ENCODE measurements around the gene VIM. TPM values are rescaled to one million over a fixed set of nuclear protein-coding genes. Genes with fewer than 3 reads are reported as not detected.

Gene VIM
- total and polyA plus RNA-seq, 10 of the 15 experiments (the other 5 are each of a cell fraction or from before 2014, with no cell fraction given): 44.2 to 287 (median 188) TPM

GRCh38 chr10:17222329-17222728, 5.7 kb upstream of the VIM start:
- no peak overlapping the region for H2AFZ ChIP-seq (ENCODE audit: control insufficient read depth, low read depth, low read length)
- H3K36me3 ChIP-seq (ENCODE audit: control insufficient read depth in 2 of 2, insufficient read depth in 2 of 2, low read length in 1 of 2): no peaks in the 10 kb centered on the region
- H3K4me1 ChIP-seq (ENCODE audit: control insufficient read depth, insufficient read depth, low read length): peaks cover 5% of the 10 kb centered on the region; the same call in 1 of the 2 replicates
- TF ChIP-seq KDM1A (IDR thresholded peaks at IDR 0.05; ENCODE audit: borderline replicate concordance) (no peak), PAX5 (IDR thresholded peaks at IDR 0.05; ENCODE audit: borderline replicate concordance, low read depth, low read length) (no peak), RELA (IDR thresholded peaks at IDR 0.05; ENCODE audit: borderline replicate concordance, partially characterized antibody) (no peak), MLLT1 (IDR thresholded peaks at IDR 0.05) (no peak), TARDBP (IDR thresholded peaks at IDR 0.05; ENCODE audit: borderline replicate concordance) (no peak), RELB (IDR thresholded peaks at IDR 0.05; ENCODE audit: low read depth) (no peak), BCL3 (IDR thresholded peaks at IDR 0.05; ENCODE audit: borderline replicate concordance, insufficient read depth, low read depth, low read length, poor library complexity, severe bottlenecking) (no peak), ETV6 (conservative IDR thresholded peaks at IDR 0.05 in 1 of 2, IDR thresholded peaks at IDR 0.05 in 1 of 2; ENCODE audit: borderline replicate concordance in 1 of 2, low read depth in 1 of 2) (no peak), HDAC6 (IDR thresholded peaks at IDR 0.05; ENCODE audit: unreplicated experiment) (no peak), PRDM15 (CRISPR knock-in tag; IDR thresholded peaks at IDR 0.05) (no peak)
- TF ChIP-seq, protein P1, sequence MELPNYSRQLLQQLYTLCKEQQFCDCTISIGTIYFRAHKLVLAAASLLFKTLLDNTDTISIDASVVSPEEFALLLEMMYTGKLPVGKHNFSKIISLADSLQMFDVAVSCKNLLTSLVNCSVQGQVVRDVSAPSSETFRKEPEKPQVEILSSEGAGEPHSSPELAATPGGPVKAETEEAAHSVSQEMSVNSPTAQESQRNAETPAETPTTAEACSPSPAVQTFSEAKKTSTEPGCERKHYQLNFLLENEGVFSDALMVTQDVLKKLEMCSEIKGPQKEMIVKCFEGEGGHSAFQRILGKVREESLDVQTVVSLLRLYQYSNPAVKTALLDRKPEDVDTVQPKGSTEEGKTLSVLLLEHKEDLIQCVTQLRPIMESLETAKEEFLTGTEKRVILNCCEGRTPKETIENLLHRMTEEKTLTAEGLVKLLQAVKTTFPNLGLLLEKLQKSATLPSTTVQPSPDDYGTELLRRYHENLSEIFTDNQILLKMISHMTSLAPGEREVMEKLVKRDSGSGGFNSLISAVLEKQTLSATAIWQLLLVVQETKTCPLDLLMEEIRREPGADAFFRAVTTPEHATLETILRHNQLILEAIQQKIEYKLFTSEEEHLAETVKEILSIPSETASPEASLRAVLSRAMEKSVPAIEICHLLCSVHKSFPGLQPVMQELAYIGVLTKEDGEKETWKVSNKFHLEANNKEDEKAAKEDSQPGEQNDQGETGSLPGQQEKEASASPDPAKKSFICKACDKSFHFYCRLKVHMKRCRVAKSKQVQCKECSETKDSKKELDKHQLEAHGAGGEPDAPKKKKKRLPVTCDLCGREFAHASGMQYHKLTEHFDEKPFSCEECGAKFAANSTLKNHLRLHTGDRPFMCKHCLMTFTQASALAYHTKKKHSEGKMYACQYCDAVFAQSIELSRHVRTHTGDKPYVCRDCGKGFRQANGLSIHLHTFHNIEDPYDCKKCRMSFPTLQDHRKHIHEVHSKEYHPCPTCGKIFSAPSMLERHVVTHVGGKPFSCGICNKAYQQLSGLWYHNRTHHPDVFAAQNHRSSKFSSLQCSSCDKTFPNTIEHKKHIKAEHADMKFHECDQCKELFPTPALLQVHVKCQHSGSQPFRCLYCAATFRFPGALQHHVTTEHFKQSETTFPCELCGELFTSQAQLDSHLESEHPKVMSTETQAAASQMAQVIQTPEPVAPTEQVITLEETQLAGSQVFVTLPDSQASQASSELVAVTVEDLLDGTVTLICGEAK (IDR thresholded peaks at IDR 0.05; ENCODE audit: borderline replicate concordance): no peak
- no peaks in the 10 kb centered on the region for H4K20me1 ChIP-seq (ENCODE audit: control insufficient read depth, insufficient read depth)
- no peak for FAIRE-seq
- no peak for DNase-seq (ENCODE audit: low read depth, low spot score)
- SMC1A ChIA-PET (ENCODE audit: uncharacterized antibody, unreplicated experiment): no interaction called here
- H3K4me2 ChIP-seq (ENCODE audit: control insufficient read depth, insufficient read depth): no peak overlapping the region
- H3K4me3 ChIP-seq: no peak overlapping the region
- H3K27ac ChIP-seq (ENCODE audit: control insufficient read depth, insufficient read depth): no peak overlapping the region
- POLR2A ChIA-PET: no interaction called here
- in situ Hi-C loops (cut with MboI) (loop anchor here (25.0 kb wide), 1 partner anchor 1440 kb away; the partner anchor contains the start of genes ARL5B and NSUN6), intact Hi-C loops (cut with micrococcal nuclease; ENCODE audit: unreplicated experiment) (no loop called here)
- no peak overlapping the region for H3K9ac ChIP-seq (ENCODE audit: control insufficient read depth, insufficient read depth, low read length)
- RAD21 ChIA-PET (ENCODE audit: unreplicated experiment): no interaction called here
- no peaks in the 10 kb centered on the region for H3K79me2 ChIP-seq (ENCODE audit: control insufficient read depth, insufficient read depth, low read length)
- CTCF ChIA-PET: no interaction called here
- BruUV-seq (replicated peaks): no TSS peak
- H3K27me3 ChIP-seq (replicated peaks in 1 of 2; ENCODE audit: control insufficient read depth in 2 of 2, insufficient read depth in 2 of 2, low read length in 1 of 2): no peaks in the 10 kb centered on the region; a peak in 1 of 4 replicates
- WGBS (ENCODE audit: insufficient coverage, insufficient replicate concordance, low lambda C conversion rate, missing lambda C conversion rate): 64% methylated on average over 4 of the region's 4 CpGs
- no peak for ATAC-seq
- no peaks in the 10 kb centered on the region for H3K9me3 ChIP-seq (replicated peaks; ENCODE audit: control insufficient read depth, insufficient read depth, low read length)
